Panc1 (cell line): Measurements from ENCODE around the gene ADAMTSL2. TPM values are rescaled to one million over a fixed set of nuclear protein-coding genes. Genes with fewer than 3 reads are reported as not detected.

ENCODE experiments used
- ATAC-seq: fragments of 200-7000 bp; cut with Tn5 transposase; 2 replicates; pipeline ENCODE4 v1.9.1; 2020; ENCODE audit warnings: mild to moderate bottlenecking, moderate library complexity
- BruUV-seq: library from RNA; stranded (reverse); fragments of 400-500 nt; replicated peaks from 2 replicates; lab custom pipeline; 2021; lab: Mats Ljungman, UMichigan
- CTCF ChIA-PET: fragments of 300-600 bp; sonication (Branson Sonifier 250); formaldehyde crosslinking; loops from one replicate; lab custom pipeline; 2022; ENCODE audit warnings: antibody characterized with exemption; lab: Charles Lee
- POLR2A ChIA-PET: fragments of 300-600 bp; sonication (Branson Sonifier 250); formaldehyde crosslinking; loops from one replicate; lab custom pipeline; 2022; ENCODE audit warnings: antibody characterized with exemption; lab: Charles Lee
- DNase-seq: peaks from one replicate; pipeline ENCODE4 v3.0.0-alpha.2; 2010; ENCODE audit warnings: low read depth, low spot score
- H3K27ac ChIP-seq: 2 replicates; pipeline ENCODE4 v1.5.1; 2011; ENCODE audit warnings: mild to moderate bottlenecking, low read length, inconsistent platforms
- H3K27me3 ChIP-seq: fragments of 200-500 bp; sonication (Bioruptor generic); 2 replicates; pipeline ENCODE4 v1.6.0; 2014; ENCODE audit warnings: low read length, inconsistent platforms; ENCODE audit not compliant: control insufficient read depth, insufficient read depth
- H3K36me3 ChIP-seq: fragments of 200-500 bp; sonication (Bioruptor generic); 2 replicates; pipeline ENCODE4 v1.5.1; 2014; ENCODE audit warnings: inconsistent platforms, mild to moderate bottlenecking, low read length, moderate library complexity; ENCODE audit not compliant: control insufficient read depth, insufficient read depth
- H3K4me1 ChIP-seq: 2 replicates; pipeline ENCODE4 v1.5.1; 2011; ENCODE audit warnings: inconsistent platforms, mild to moderate bottlenecking, low read length, moderate library complexity; ENCODE audit not compliant: control insufficient read depth, insufficient read depth
- H3K4me3 ChIP-seq, 2 experiments: 2 replicates each; pipeline ENCODE4 v1.5.1; 2011 to 2012; ENCODE audit warnings: low read depth in 2 of 2, low read length in 2 of 2, mild to moderate bottlenecking in 2 of 2, inconsistent platforms in 1 of 2, moderate library complexity in 1 of 2
- H3K9me3 ChIP-seq: fragments of 200-500 bp; sonication (Bioruptor generic); 2 replicates; pipeline ENCODE4 v1.5.1; 2014; ENCODE audit warnings: low read depth, mild to moderate bottlenecking, inconsistent platforms, low read length, moderate library complexity; ENCODE audit not compliant: control insufficient read depth, insufficient read depth
- POLR2AphosphoS5 ChIP-seq: IDR thresholded peaks from 2 replicates; pipeline ENCODE4 v1.6.1; 2012; ENCODE audit warnings: mild to moderate bottlenecking, low read depth, low read length, moderate library complexity
- SIN3A ChIP-seq: IDR thresholded peaks from 2 replicates; pipeline ENCODE4 v1.6.1; 2012; ENCODE audit warnings: low read depth, mild to moderate bottlenecking, low read length, moderate library complexity, borderline replicate concordance; ENCODE audit not compliant: insufficient read depth
- TCF7L2 ChIP-seq: IDR thresholded peaks from 2 replicates; pipeline ENCODE4 v1.6.1; 2011; ENCODE audit warnings: mild to moderate bottlenecking, low read depth, low read length, inconsistent platforms
- in situ Hi-C: cut with HindIII; loops from 2 replicates; pipeline ENCODE4 v1.10.0; 2016; ENCODE audit warnings: low sequenced_read_pairs, low pct_unique_long_range_greater_than_20kb
- intact Hi-C: fragments of 100-400 bp; cut with micrococcal nuclease; formaldehyde crosslinking; loops from one replicate; pipeline ENCODE4 v1.10.0; 2022; ENCODE audit not compliant: unreplicated experiment
- total RNA-seq: library from RNA; stranded (reverse); gene quantifications from one replicate; pipeline ENCODE4 v1.2.1, GENCODE V29; 2021; ENCODE audit not compliant: unreplicated experiment
- TF ChIP-seq, protein P1 (sequence below), 2 experiments: IDR thresholded peaks; 2 replicates each; pipeline ENCODE4 v1.6.1; 2011 to 2012; ENCODE audit warnings: low read depth in 2 of 2, control low read depth in 1 of 2, low read length in 1 of 2, mild to moderate bottlenecking in 1 of 2, moderate library complexity in 1 of 2; ENCODE audit not compliant: insufficient read depth in 1 of 2
- TF ChIP-seq, protein P2 (sequence below): fragments of 450-650 bp; IDR thresholded peaks from 2 replicates; pipeline ENCODE4 v1.5.1; 2017; ENCODE audit warnings: mild to moderate bottlenecking

ADAMTSL2 gene
- total RNA-seq, 1 experiment from 2014 or later, result 0.10 TPM

DNA sequence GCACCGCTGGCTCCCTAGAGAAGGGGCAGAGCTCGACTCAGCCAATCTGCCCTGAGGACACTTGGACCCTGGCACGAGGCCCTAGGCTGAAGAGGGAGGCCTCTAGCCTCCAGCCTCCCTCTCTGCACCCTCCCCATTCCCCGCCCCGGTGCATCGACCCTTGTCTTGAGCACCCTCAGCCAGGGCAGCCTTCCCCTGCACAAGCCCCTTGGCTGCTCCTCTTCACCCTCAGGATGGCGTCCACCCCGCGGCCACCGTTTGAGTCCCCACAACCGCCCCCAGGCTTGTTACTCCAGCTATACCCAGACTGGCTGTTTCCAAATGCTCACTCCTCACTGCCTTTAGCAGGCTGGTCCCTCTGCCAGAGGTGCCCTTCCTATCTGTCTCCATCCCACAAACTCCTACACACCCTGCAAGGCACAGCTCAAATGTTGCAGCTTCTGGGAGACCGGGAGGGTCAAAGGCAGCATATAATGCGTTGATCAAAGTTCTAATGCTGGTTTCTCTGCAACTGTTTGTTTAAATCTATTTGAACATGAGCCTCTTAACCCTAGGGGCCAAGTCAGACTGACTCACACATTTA, 81.2 kb downstream of the ADAMTSL2 start:
- H3K27ac ChIP-seq, result no peak overlapping the region
- H3K4me3 ChIP-seq, result no peak overlapping the region
- no peak for ATAC-seq
- no TSS peak for BruUV-seq
- no peaks in the 10 kb centered on the region for H3K9me3 ChIP-seq
- peaks cover 8% of the 10 kb centered on the region for H3K27me3 ChIP-seq
- no peaks in the 10 kb centered on the region for H3K4me1 ChIP-seq
- TF ChIP-seq, protein P1, sequence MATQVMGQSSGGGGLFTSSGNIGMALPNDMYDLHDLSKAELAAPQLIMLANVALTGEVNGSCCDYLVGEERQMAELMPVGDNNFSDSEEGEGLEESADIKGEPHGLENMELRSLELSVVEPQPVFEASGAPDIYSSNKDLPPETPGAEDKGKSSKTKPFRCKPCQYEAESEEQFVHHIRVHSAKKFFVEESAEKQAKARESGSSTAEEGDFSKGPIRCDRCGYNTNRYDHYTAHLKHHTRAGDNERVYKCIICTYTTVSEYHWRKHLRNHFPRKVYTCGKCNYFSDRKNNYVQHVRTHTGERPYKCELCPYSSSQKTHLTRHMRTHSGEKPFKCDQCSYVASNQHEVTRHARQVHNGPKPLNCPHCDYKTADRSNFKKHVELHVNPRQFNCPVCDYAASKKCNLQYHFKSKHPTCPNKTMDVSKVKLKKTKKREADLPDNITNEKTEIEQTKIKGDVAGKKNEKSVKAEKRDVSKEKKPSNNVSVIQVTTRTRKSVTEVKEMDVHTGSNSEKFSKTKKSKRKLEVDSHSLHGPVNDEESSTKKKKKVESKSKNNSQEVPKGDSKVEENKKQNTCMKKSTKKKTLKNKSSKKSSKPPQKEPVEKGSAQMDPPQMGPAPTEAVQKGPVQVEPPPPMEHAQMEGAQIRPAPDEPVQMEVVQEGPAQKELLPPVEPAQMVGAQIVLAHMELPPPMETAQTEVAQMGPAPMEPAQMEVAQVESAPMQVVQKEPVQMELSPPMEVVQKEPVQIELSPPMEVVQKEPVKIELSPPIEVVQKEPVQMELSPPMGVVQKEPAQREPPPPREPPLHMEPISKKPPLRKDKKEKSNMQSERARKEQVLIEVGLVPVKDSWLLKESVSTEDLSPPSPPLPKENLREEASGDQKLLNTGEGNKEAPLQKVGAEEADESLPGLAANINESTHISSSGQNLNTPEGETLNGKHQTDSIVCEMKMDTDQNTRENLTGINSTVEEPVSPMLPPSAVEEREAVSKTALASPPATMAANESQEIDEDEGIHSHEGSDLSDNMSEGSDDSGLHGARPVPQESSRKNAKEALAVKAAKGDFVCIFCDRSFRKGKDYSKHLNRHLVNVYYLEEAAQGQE (IDR thresholded peaks at IDR 0.05; ENCODE audit: insufficient read depth in 1 of 2, low read depth in 2 of 2, low read length in 1 of 2), result no peak
- ChIA-PET POLR2A (no interaction called here), CTCF (no interaction called here)
- no peak for DNase-seq
- in situ Hi-C loops (no loop called here), intact Hi-C loops (no loop called here)
- H3K36me3 ChIP-seq, result no peaks in the 10 kb centered on the region

DNA sequence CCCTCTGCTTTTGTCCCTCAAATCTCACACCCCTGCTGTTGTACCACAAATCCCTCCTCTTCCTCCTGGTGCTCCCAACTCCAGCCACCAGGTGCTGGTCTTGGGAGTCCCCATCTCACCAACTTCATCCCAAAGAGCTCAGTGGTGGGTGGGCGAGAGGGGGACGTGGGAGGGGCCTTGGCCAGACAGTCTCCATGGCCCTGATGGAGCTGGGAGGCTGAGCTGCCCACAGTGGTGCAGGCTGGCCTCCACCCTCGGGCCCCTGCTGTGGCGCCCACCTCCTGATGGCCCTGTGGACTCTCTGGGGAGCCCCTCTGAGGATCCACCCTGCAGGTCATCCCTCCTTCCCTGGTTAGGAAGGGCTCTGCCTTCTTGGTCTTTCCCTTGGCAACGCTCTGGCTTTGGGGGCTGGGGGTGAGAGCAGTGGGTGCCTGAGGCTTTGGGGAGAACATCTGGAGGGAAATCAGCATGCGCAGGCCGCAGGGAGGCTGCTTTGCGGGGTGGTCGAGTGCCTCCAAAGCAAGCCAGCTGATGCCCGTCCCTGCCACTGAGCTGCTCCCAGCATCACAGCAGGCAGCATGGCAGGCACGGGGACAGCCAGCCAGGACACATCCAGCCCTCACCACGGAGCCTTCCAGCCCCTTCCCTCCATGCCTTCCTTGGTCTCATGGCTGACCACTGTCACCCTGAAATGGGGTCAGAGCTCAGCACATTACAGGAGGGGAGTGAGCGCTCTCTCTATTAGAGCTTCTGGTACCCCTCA, 82.3 kb downstream of the ADAMTSL2 start:
- Histone ChIP-seq H3K4me1 (no peaks in the 10 kb centered on the region), H3K36me3 (no peaks in the 10 kb centered on the region), H3K9me3 (no peaks in the 10 kb centered on the region), H3K27ac (no peak overlapping the region), H3K4me3 (no peak overlapping the region), H3K27me3 (peaks cover 6% of the 10 kb centered on the region)
- TF ChIP-seq SIN3A (no peak), TCF7L2 (no peak)
- DNase-seq (no peak), ATAC-seq (no peak)
- BruUV-seq, result no TSS peak
- POLR2A ChIA-PET, result no interaction called here
- CTCF ChIA-PET, result no interaction called here
- intact Hi-C loops (no loop called here), in situ Hi-C loops (no loop called here)

DNA sequence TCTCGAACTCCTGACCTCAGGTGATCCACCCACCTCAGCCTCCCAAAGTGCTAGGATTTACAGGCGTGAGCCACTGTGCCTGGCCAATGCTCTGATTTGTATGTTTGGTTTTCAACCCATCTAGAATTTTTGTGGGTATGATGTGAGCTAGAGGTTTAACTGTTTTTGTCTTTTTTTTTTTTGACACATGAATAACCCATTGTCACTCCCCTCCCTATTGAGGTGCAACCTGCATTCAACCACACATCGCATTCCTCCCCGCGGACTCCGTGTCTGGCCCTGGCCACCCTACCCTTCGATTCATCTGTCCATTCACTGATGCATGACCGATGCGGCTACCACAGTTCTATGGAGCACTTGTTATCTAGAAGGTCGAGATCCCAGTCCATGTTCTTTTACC, 84.2 kb downstream of the ADAMTSL2 start:
- peaks cover 4% of the 10 kb centered on the region for H3K27me3 ChIP-seq
- DNase-seq (no peak), ATAC-seq (no peak)
- no peaks in the 10 kb centered on the region for H3K9me3 ChIP-seq
- TF ChIP-seq, protein P2, sequence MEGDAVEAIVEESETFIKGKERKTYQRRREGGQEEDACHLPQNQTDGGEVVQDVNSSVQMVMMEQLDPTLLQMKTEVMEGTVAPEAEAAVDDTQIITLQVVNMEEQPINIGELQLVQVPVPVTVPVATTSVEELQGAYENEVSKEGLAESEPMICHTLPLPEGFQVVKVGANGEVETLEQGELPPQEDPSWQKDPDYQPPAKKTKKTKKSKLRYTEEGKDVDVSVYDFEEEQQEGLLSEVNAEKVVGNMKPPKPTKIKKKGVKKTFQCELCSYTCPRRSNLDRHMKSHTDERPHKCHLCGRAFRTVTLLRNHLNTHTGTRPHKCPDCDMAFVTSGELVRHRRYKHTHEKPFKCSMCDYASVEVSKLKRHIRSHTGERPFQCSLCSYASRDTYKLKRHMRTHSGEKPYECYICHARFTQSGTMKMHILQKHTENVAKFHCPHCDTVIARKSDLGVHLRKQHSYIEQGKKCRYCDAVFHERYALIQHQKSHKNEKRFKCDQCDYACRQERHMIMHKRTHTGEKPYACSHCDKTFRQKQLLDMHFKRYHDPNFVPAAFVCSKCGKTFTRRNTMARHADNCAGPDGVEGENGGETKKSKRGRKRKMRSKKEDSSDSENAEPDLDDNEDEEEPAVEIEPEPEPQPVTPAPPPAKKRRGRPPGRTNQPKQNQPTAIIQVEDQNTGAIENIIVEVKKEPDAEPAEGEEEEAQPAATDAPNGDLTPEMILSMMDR, result no peak
- TF ChIP-seq SIN3A (no peak), POLR2AphosphoS5 (no peak)
- H3K36me3 ChIP-seq, result no peaks in the 10 kb centered on the region
- intact Hi-C loops, result no loop called here
- CTCF ChIA-PET, result no interaction called here
- no peak overlapping the region for H3K4me3 ChIP-seq
- H3K27ac ChIP-seq, result no peak overlapping the region
- POLR2A ChIA-PET, result no interaction called here
- no peaks in the 10 kb centered on the region for H3K4me1 ChIP-seq
- in situ Hi-C loops, result no loop called here
- no TSS peak for BruUV-seq
